ENCODE results near the gene SRP14. TPM values are rescaled to one million over a fixed set of nuclear protein-coding genes. Genes with fewer than 3 reads are reported as not detected.

The SRP14 gene
- total RNA-seq, 3 donors from 2014 or later, result 279 to 310 (median 299) TPM

DNA sequence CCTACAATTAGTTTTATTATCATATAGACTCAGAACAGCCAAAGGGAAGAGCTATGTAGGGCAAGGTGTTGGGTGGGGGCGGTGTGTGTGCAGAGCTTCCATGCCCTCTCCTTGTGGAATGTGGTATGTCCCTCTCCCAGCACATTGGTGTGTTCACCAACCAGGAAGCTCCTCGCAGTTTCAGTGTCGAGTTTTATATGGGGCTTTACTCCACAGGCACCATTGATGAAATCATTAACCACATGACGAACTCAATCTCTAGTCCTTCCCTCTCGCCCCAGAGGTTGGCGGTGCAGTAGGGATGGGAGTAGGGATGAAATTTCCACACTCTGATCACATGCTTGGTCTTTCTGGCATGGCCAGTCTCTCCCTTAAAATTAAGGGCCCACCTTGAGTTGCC, 13.6 kb upstream of the SRP14 start:
- Histone ChIP-seq H3K27me3 (no peaks in the 10 kb centered on the region), H3K4me1 (peaks cover 0 to 21% of the 10 kb centered on the region in 2 donors), H3K4me3 (no peak overlapping the region), H3K9me3 (no peaks in the 10 kb centered on the region), H3K36me3 (no peaks in the 10 kb centered on the region), H3K27ac (no peak overlapping the region)
- TF ChIP-seq POLR2A (IDR thresholded peaks at IDR 0.05) (no peak), POLR2AphosphoS5 (IDR thresholded peaks at IDR 0.05) (no peak), CTCF (IDR thresholded peaks at IDR 0.05) (no peak)
- intact Hi-C loops (cut with DNase I; ENCODE audit: low total_unique reads), result loop anchor here (10.0 kb wide), 1 partner anchor 52 kb away; the partner anchor contains the start of gene BMF
- DNase-seq (ENCODE audit: low spot score in 2 of 2), result no peak

- Histone ChIP-seq H3K27ac (no peak overlapping the region), H3K9me3 (no peaks in the 10 kb centered on the region), H3K27me3 (no peaks in the 10 kb centered on the region), H3K4me1 (peaks cover 0 to 25% of the 10 kb centered on the region in 2 donors), H3K36me3 (no peaks in the 10 kb centered on the region), H3K4me3 (no peak overlapping the region)
- DNase-seq (ENCODE audit: low spot score in 2 of 2), result peak in 1 of 2 donors; percentile 8
- TF ChIP-seq POLR2AphosphoS5 (IDR thresholded peaks at IDR 0.05), result no peak
- TF ChIP-seq POLR2A (IDR thresholded peaks at IDR 0.05), result no peak
- no peak for TF ChIP-seq CTCF (IDR thresholded peaks at IDR 0.05)
- intact Hi-C loops (cut with DNase I; ENCODE audit: low total_unique reads), result loop anchor here (10.0 kb wide), 1 partner anchor 53 kb away; the partner anchor contains the start of gene BMF
These were observed 12.8 kb upstream of the SRP14 start for GRCh38 chr15:40051616-40052415.

DNA sequence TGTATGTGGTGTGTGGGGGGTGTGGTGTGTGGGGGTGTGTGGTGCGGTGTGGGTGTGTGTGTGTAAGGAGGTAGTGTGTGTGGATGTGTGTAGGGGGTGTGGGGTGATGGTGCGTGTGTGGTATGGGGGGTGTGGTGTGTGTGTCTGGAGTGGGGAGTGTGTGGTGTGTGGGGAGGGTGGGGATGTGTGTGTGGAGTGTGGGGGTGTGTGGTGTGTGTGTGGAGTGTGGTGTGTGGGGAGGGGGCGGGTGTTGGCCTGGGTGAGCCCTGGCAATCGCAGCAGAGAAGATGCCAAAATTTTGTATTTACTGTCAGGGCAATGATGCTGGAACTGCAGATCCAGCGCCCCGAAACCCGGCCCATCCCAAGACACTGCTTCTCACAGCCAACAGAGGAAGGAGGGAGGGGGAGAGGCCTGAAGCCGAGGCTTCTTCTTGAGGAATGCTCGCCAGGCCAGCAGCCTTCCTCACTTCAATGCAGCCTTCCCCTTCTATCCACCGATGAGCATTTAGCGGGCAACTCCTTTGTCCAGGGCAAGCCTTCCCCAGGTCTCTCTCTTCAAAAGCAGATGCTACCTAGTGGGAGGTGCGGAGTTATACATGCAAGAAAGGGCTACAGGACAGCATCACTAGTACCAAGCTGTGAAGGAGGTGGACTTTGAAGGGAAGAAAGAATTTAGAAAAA, 11.9 kb upstream of the SRP14 start:
- no peaks in the 10 kb centered on the region for H3K36me3 ChIP-seq
- peak in 1 of 2 donors; percentile 15 for DNase-seq (ENCODE audit: low spot score in 2 of 2)
- intact Hi-C loops (cut with DNase I; ENCODE audit: low total_unique reads), result loop anchor here (10.0 kb wide), 1 partner anchor 54 kb away; the partner anchor contains the start of gene BMF
- H3K27me3 ChIP-seq, result no peaks in the 10 kb centered on the region
- H3K4me3 ChIP-seq, result no peak overlapping the region
- no peak overlapping the region for H3K27ac ChIP-seq
- peaks cover 0 to 21% of the 10 kb centered on the region in 2 donors for H3K4me1 ChIP-seq
- no peak for TF ChIP-seq POLR2A (IDR thresholded peaks at IDR 0.05)
- TF ChIP-seq POLR2AphosphoS5 (IDR thresholded peaks at IDR 0.05), result no peak
- TF ChIP-seq CTCF (IDR thresholded peaks at IDR 0.05), result no peak
- no peaks in the 10 kb centered on the region for H3K9me3 ChIP-seq

DNA sequence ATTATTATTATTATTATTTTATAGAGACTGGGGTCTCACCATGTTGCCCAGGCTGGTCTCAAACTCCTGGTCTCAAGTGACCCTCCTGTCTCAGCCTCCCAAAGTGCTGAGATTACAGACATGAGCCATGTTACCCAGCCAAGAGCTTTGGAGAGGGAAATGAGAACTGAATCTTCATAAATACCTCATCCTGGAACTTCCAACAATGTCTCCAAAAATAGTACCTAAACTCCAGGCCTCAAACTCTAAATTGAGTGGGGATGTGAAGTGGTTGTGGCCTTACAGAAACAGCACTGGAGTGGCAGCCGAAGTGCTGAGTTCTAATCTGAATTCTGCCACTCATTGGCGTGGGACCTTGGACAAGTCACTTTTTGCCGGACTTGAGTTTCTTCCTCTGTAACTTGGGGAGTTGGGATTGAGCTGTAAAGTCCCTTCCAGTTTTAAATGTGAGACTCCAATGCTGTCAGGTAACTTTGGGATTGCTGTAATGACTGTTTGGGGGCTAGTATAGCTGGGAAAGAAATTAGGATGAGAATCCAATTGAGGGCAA, 10.0 kb upstream of the SRP14 start:
- Histone ChIP-seq H3K27ac (no peak overlapping the region), H3K4me1 (peaks cover 0 to 5% of the 10 kb centered on the region in 2 donors), H3K4me3 (no peak overlapping the region), H3K9me3 (no peaks in the 10 kb centered on the region), H3K27me3 (no peaks in the 10 kb centered on the region), H3K36me3 (no peaks in the 10 kb centered on the region)
- no peak for TF ChIP-seq CTCF (IDR thresholded peaks at IDR 0.05)
- TF ChIP-seq POLR2A (IDR thresholded peaks at IDR 0.05), result no peak
- TF ChIP-seq POLR2AphosphoS5 (IDR thresholded peaks at IDR 0.05), result no peak
- no peak for DNase-seq (ENCODE audit: low spot score in 2 of 2)
- intact Hi-C loops (cut with DNase I; ENCODE audit: low total_unique reads), result loop anchor here (10.0 kb wide), 1 partner anchor 226 kb away; no protein-coding TSS in a partner anchor
